T-cell (primary cell): ENCODE data around the gene ZNF438. TPM values are rescaled to one million over a fixed set of nuclear protein-coding genes. Genes with fewer than 3 reads are reported as not detected.
A peak's percentile ranks its signal among the peaks of the same experiment; 100 is the strongest.
"Not testable (repeated sequence)": the region's sequence is repeated elsewhere in the genome, so short reads cannot be mapped to it uniquely, and the experiment has no call there.

Experiments used
- ATAC-seq, 4 experiments: fragments of 200-7000 bp in 3 of 4; fragments of 150-1000 bp in 1 of 4; cut with Tn5 transposase; replicated peaks in 1 of 4; 1 replicate in 3 of 4; 2 replicates in 1 of 4; pipeline ENCODE4 v1.10.0; 2021; ENCODE audit warnings: moderate library complexity in 3 of 4, mild to moderate bottlenecking in 2 of 4, moderate number of reproducible peaks in 1 of 4
- CTCF ChIA-PET, 2 donors: fragments of 300-600 bp; sonication (Branson Sonifier 250); formaldehyde crosslinking; loops; one replicate each; lab custom pipeline; 2022; ENCODE audit warnings: antibody characterized with exemption in 2 of 2; lab: Charles Lee
- POLR2A ChIA-PET, 2 donors: fragments of 300-600 bp; sonication (Branson Sonifier 250); formaldehyde crosslinking; loops; one replicate each; lab custom pipeline; 2022; ENCODE audit warnings: antibody characterized with exemption in 2 of 2; lab: Charles Lee
- DNase-seq, 35 experiments: peaks; one replicate each; pipeline versions ENCODE4 v3.0.0 to v3.0.0-alpha.2; 2013 to 2023
- H3K27ac ChIP-seq: one replicate; pipeline ENCODE4 v1.5.1; 2013; ENCODE audit warnings: low read length
- H3K27me3 ChIP-seq, 2 experiments: replicated peaks in 1 of 2; 1 replicate in 1 of 2; 2 replicates in 1 of 2; pipeline versions ENCODE4 v1.6.1 to v1.7.0; 2013; ENCODE audit warnings: low read length in 1 of 2, mixed read lengths in 1 of 2; ENCODE audit not compliant: control insufficient read depth in 2 of 2, insufficient read depth in 2 of 2; ENCODE audit errors: extremely low read depth in 1 of 2
- H3K36me3 ChIP-seq, 2 donors: 1 replicate in 1 of 2; 2 replicates in 1 of 2; pipeline versions ENCODE4 v1.6.1 to v1.7.0; 2013; ENCODE audit warnings: low read length in 1 of 2; ENCODE audit not compliant: control insufficient read depth in 2 of 2, insufficient read depth in 1 of 2; ENCODE audit errors: extremely low read depth in 1 of 2
- H3K4me1 ChIP-seq, 2 experiments: 1 replicate in 1 of 2; 2 replicates in 1 of 2; pipeline versions ENCODE4 v1.6.1 to v1.7.0; 2013; ENCODE audit warnings: low read length in 2 of 2, mixed read lengths in 1 of 2; ENCODE audit not compliant: insufficient read depth in 2 of 2, control insufficient read depth in 1 of 2; ENCODE audit errors: extremely low read depth in 1 of 2
- H3K4me3 ChIP-seq, 2 donors: 1 replicate in 1 of 2; 2 replicates in 1 of 2; pipeline versions ENCODE4 v1.5.1 to v1.7.0; 2013; ENCODE audit warnings: mild to moderate bottlenecking in 2 of 2, low read length in 1 of 2, moderate library complexity in 1 of 2; ENCODE audit not compliant: control insufficient read depth in 1 of 2; ENCODE audit errors: extremely low read depth in 1 of 2
- H3K9me3 ChIP-seq: 2 replicates; pipeline ENCODE4 v1.7.0; 2013
- H3K27ac Mint-ChIP-seq, 2 donors: one replicate each; pipeline ENCODE4 v1.8.0; 2020 to 2021; ENCODE audit warnings: mild to moderate bottlenecking in 2 of 2, mixed read lengths in 2 of 2
- H3K27me3 Mint-ChIP-seq, 2 donors: one replicate each; pipeline ENCODE4 v1.8.0; 2021 to 2022; ENCODE audit warnings: mixed read lengths in 2 of 2
- H3K36me3 Mint-ChIP-seq: one replicate; pipeline ENCODE4 v1.8.0; 2021; ENCODE audit warnings: mixed read lengths
- H3K4me1 Mint-ChIP-seq, 3 donors: one replicate each; pipeline ENCODE4 v1.8.0; 2020 to 2022; ENCODE audit warnings: mixed read lengths in 3 of 3, mild to moderate bottlenecking in 1 of 3
- H3K4me3 Mint-ChIP-seq, 3 donors: one replicate each; pipeline ENCODE4 v1.8.0; 2020 to 2022; ENCODE audit warnings: mild to moderate bottlenecking in 3 of 3, mixed read lengths in 3 of 3, moderate library complexity in 3 of 3
- H3K9me3 Mint-ChIP-seq, 3 donors: one replicate each; pipeline ENCODE4 v1.8.0; 2020 to 2022; ENCODE audit warnings: mixed read lengths in 3 of 3
- WGBS: methylation state at CpG from one replicate; pipeline ENCODE4 v1.1.5; 2013; ENCODE audit warnings: missing lambda C conversion rate; ENCODE audit not compliant: insufficient coverage; 5-methylcytosine and 5-hydroxymethylcytosine counted together
- total RNA-seq, 35 experiments: library from RNA in 6 of 35; stranded (reverse) in 6 of 35; fragments of 120-200 nt in 1 of 35; gene quantifications; one replicate each; pipeline versions ENCODE4 v1.2.1 to v1.2.4 and lab custom pipeline; 2013 to 2026

The ZNF438 gene
- total RNA-seq, 5 donors from 2014 or later (not counting 1 experiment from before 2014, with no cell fraction given), result 2.7 to 3.6 (median 3.4) TPM

DNA sequence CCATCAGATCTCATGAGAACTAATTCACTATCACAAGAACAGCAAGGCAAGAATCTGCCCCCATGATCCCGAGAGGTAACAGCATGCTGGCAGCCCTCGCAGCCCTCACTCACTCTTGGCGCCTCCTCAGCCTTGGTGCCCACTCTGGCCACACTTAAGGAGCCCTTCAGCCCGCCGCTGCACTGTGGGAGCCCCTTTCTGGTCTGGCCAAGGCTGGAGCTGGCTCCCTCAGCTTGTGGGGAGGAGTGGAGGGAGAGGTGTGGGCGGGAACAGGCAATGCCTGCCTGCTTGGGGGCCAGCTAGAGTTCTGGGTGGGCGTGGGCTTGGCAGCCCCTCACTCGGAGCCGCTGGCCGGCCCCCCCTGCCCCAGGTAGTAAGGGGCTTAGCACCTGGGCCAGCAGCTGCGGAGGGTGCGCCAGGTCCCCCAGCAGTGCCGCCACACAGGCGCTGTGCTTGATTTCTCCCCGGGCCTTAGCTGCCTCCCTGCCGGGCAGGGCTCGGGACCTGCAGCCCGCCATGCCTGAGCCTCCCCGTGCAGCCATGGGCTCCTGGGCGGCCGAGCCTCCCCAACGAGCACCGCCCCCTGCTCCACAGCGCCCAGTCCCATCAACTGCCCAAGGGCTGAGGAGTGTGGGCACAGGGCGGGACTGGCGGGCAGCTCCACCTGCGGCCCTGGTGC lies 24.0 kb upstream of the ZNF438 start:
- ChIA-PET CTCF (no interaction called here), POLR2A (no interaction called here)

DNA sequence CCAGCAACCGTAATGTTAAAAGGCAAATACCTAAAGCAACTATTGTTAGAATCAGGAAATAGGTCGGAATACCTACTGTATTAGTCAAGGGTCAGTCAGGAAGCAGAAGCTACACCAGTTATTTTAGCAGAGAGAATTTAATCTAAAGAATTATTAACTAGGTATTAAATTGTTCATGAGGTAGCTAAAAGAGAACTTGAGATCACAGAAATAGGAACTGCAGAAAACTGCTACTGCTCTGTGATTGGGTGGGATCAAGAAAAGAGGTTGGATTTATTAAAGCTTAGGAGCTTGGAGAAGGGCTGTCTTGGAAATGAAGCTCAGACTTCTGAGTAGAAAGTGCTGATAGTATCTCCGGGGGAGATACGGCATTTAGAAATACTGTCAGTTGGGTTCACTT lies 20.0 kb upstream of the ZNF438 start:
- no peak overlapping the region for H3K4me3 ChIP-seq
- no peaks in the 10 kb centered on the region for H3K36me3 ChIP-seq
- no peak overlapping the region for H3K4me3 Mint-ChIP-seq
- H3K4me1 Mint-ChIP-seq, result no peaks in the 10 kb centered on the region
- DNase-seq (no peak), ATAC-seq (no peak)
- no peak overlapping the region for H3K27ac Mint-ChIP-seq
- peaks cover 5 to 6% of the 10 kb centered on the region in 2 donors for H3K27me3 Mint-ChIP-seq
- no peaks in the 10 kb centered on the region for H3K4me1 ChIP-seq
- WGBS, result 88% methylated on average over 2 of the region's 4 CpGs
- peaks cover 0 to 16% (median 8%) of the 10 kb centered on the region in 3 donors for H3K9me3 Mint-ChIP-seq
- H3K36me3 Mint-ChIP-seq, result no peaks in the 10 kb centered on the region
- CTCF ChIA-PET, result no interaction called here
- H3K27ac ChIP-seq, result no peak overlapping the region
- H3K27me3 ChIP-seq, result peaks cover 0 to 2% of the 10 kb centered on the region in 2 experiments
- H3K9me3 ChIP-seq, result no peaks in the 10 kb centered on the region
- POLR2A ChIA-PET, result no interaction called here

More for the DNA sequence above, 24.0 kb upstream of the ZNF438 start:
- H3K36me3 Mint-ChIP-seq, result no peaks in the 10 kb centered on the region
- no peak overlapping the region for H3K4me3 Mint-ChIP-seq
- 89% methylated on average over 23 of the region's 27 CpGs for WGBS
- DNase-seq (no peak), ATAC-seq (no peak)
- H3K27ac Mint-ChIP-seq, result no peak overlapping the region
- Histone ChIP-seq H3K27ac (no peak overlapping the region), H3K36me3 (no peaks in the 10 kb centered on the region), H3K9me3 (no peaks in the 10 kb centered on the region), H3K4me3 (no peak overlapping the region), H3K27me3 (no peaks in the 10 kb centered on the region), H3K4me1 (no peaks in the 10 kb centered on the region)
- no peaks in the 10 kb centered on the region for H3K4me1 Mint-ChIP-seq
- H3K9me3 Mint-ChIP-seq, result peaks cover 0 to 16% (median 8%) of the 10 kb centered on the region in 3 donors
- peaks cover 0 to 4% of the 10 kb centered on the region in 2 donors for H3K27me3 Mint-ChIP-seq

DNA sequence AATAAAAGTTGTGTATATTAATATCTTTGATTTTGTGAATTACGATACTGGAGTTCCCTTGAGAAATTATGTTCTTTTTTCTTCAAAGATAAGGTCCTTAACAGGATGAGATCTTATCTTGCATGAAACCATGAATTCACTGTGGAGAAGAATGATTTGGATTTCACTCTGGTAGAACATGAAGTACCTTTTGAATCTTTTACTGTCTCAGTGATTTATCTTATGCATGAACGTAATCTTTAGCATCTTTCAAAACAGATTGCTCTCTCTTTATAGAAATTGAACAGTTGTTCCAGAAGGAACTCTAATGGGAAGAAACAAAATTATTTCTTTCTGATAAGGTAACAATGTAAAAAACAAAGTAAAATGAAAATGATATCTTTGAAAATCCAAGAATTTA lies 11.0 kb upstream of the ZNF438 start:
- Mint-ChIP-seq H3K4me3 (no peak overlapping the region), H3K27me3 (peaks cover 0 to 5% of the 10 kb centered on the region in 2 donors), H3K4me1 (peaks cover 0 to 9% (median 5%) of the 10 kb centered on the region in 3 donors), H3K36me3 (no peaks in the 10 kb centered on the region), H3K9me3 (peaks cover 0 to 9% (median 4%) of the 10 kb centered on the region in 3 donors), H3K27ac (no peak overlapping the region)
- Histone ChIP-seq H3K4me3 (no peak overlapping the region), H3K27ac (no peak overlapping the region), H3K4me1 (no peaks in the 10 kb centered on the region), H3K27me3 (no peaks in the 10 kb centered on the region), H3K36me3 (no peaks in the 10 kb centered on the region), H3K9me3 (no peaks in the 10 kb centered on the region)
- ChIA-PET CTCF (no interaction called here), POLR2A (no interaction called here)
- no CpG with 5 or more reads among the region's 2 CpGs for WGBS
- DNase-seq (no peak), ATAC-seq (no peak)

DNA sequence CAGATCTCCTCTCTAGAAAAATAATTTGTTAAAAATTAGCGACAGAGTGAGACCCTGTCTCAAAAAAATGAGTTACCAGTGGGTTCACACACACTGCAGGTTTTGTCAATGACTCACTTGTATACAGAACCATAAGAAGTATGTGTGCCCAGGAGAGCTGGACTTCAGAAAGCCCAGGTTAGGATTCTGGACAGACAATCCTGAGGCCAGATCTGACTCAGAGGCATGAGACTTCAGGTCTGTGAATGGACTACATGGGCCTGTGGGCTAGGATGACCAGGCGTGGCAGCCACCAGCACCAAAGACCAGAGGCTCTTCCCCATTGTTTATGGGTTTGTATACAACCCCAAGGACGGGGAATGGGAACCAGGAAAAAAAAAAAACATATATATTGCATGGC lies 9.3 kb upstream of the ZNF438 start:
- no peaks in the 10 kb centered on the region for H3K36me3 Mint-ChIP-seq
- peaks cover 0 to 9% (median 4%) of the 10 kb centered on the region in 3 donors for H3K9me3 Mint-ChIP-seq
- ATAC-seq (no peak), DNase-seq (no peak)
- H3K4me3 Mint-ChIP-seq, result no peak overlapping the region
- H3K36me3 ChIP-seq, result no peaks in the 10 kb centered on the region
- WGBS, result 100% methylated on average over 1 of the region's 3 CpGs
- peaks cover 0 to 9% (median 5%) of the 10 kb centered on the region in 3 donors for H3K4me1 Mint-ChIP-seq
- CTCF ChIA-PET, result no interaction called here
- H3K4me1 ChIP-seq, result no peaks in the 10 kb centered on the region
- no peaks in the 10 kb centered on the region for H3K27me3 Mint-ChIP-seq
- H3K27ac Mint-ChIP-seq, result no peak overlapping the region
- POLR2A ChIA-PET, result no interaction called here
- H3K27me3 ChIP-seq, result no peaks in the 10 kb centered on the region
- no peaks in the 10 kb centered on the region for H3K9me3 ChIP-seq
- H3K4me3 ChIP-seq, result no peak overlapping the region
- no peak overlapping the region for H3K27ac ChIP-seq

DNA sequence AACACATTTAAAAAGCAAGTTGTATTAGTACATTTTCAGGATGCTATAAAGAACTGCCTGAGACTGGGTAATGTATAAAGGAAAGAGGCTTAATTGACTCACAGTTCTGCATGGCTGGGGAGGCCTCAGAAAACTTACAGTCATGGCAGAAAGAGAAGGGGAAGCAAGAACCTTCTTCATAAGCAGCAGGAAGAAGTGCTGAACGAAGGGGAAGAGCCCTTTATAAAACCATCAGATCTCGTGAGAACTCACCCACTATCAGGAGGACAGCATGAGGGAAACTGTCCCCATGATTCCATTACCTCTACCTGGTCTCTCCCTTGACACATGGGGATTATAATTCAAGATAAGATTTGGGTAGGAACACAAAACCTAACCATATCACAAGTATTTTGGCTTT lies 7.3 kb upstream of the ZNF438 start:
- H3K9me3 Mint-ChIP-seq, DNase-seq, H3K4me1 ChIP-seq, H3K4me3 Mint-ChIP-seq, H3K4me1 Mint-ChIP-seq, POLR2A ChIA-PET, CTCF ChIA-PET, H3K36me3 Mint-ChIP-seq, H3K9me3 ChIP-seq, H3K27me3 ChIP-seq, ATAC-seq, H3K27ac ChIP-seq, H3K27me3 Mint-ChIP-seq, H3K36me3 ChIP-seq, H3K4me3 ChIP-seq: not testable (repeated sequence)
- no CpG with 5 or more reads among the region's 2 CpGs for WGBS
- peak overlapping the region; percentile 44 to 57 for H3K27ac Mint-ChIP-seq

DNA sequence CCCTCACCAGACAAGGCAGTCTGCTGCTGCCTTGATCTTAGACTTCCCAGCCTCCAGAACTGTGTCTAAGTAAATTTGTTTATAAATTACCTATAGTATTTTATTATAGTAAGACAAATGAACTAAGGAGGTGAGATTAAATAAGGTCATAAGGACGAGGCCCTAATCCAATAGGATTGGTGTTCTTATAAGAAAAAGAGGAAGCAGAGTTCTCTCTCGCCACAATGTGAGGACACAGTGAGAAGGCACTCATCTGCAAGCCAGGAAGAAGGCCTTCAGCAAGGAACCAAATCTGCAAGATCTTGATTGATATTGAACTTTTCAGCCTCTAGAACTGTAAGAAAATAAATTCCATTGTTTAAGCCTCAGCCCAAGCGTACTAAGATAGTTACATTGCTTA lies 6.1 kb upstream of the ZNF438 start:
- no peaks in the 10 kb centered on the region for H3K36me3 Mint-ChIP-seq
- Histone ChIP-seq H3K36me3 (no peaks in the 10 kb centered on the region), H3K4me3 (no peak overlapping the region), H3K27ac (no peak overlapping the region), H3K27me3 (no peaks in the 10 kb centered on the region), H3K4me1 (peaks cover 0 to 2% of the 10 kb centered on the region in 2 experiments), H3K9me3 (no peaks in the 10 kb centered on the region)
- no peaks in the 10 kb centered on the region for H3K9me3 Mint-ChIP-seq
- no peak overlapping the region for H3K27ac Mint-ChIP-seq
- DNase-seq (no peak), ATAC-seq (no peak)
- CTCF ChIA-PET, result interaction anchor here in 1 of 2 donors (0.7 kb wide), 1 partner anchor 39 kb away, joined by 4 read pairs; no protein-coding TSS in a partner anchor
- H3K27me3 Mint-ChIP-seq, result no peaks in the 10 kb centered on the region
- no peak overlapping the region for H3K4me3 Mint-ChIP-seq
- H3K4me1 Mint-ChIP-seq, result peaks cover 0 to 9% (median 7%) of the 10 kb centered on the region in 3 donors
- POLR2A ChIA-PET, result no interaction called here
- 100% methylated on average over 1 of the region's 3 CpGs for WGBS
